ENCODE results near the gene NEGR1. TPM values are rescaled to one million over a fixed set of nuclear protein-coding genes. Genes with fewer than 3 reads are reported as not detected.

Gene NEGR1
- total RNA-seq, 1 experiment from 2014 or later: 0.05 TPM

DNA sequence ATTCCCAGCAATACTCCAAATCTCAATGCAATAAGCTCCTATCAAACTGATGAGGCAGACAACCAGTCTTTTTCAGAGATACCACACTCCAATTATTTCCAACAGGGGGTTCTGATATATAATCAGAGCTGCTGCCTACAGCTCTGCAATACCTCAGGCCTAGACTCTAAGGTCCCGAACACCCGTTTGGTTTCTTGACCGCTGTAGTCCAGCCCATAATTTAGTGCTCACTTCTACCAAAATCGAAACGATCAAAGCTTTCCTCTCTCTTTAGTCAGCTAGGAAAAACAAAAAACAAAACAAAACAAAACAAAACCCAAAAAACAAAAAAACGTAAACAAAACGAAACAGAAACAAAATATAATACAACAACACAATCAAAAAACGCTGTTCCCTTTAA lies 453.0 kb downstream of the NEGR1 start:
- Histone ChIP-seq H3K9me2 (ENCODE audit: insufficient read depth) (no peaks in the 10 kb centered on the region), H2AFZ (ENCODE audit: low read depth, low read length, poor library complexity, severe bottlenecking) (no peak overlapping the region), H3K4me1 (ENCODE audit: control insufficient read depth in 1 of 2, insufficient read depth in 2 of 2, low read length in 2 of 2) (no peaks in the 10 kb centered on the region), H3K36me3 (ENCODE audit: control insufficient read depth in 1 of 2, insufficient read depth in 2 of 2, low read length in 2 of 2) (no peaks in the 10 kb centered on the region), H3K9ac (ENCODE audit: low read length) (no peak overlapping the region), H4K20me1 (ENCODE audit: insufficient read depth) (no peaks in the 10 kb centered on the region; the same call in 1 of the 2 replicates), H3K9me3 (ENCODE audit: control insufficient read depth in 1 of 2, insufficient read depth in 1 of 2, low read depth in 1 of 2, low read length in 2 of 2) (peaks cover 3 to 20% of the 10 kb centered on the region in 2 experiments; a peak in 3 of 4 replicates), H3K4me2 (ENCODE audit: low read length) (no peak overlapping the region), H3K27me3 (ENCODE audit: insufficient read depth, low read length) (no peaks in the 10 kb centered on the region), H3K27ac (ENCODE audit: low read depth, low read length) (no peak overlapping the region), H3K79me2 (ENCODE audit: insufficient read depth, low read length) (no peaks in the 10 kb centered on the region), H3K4me3 (replicated peaks in 1 of 2; ENCODE audit: low read depth in 1 of 2, low read length in 2 of 2) (no peak overlapping the region)
- BruUV-seq (replicated peaks): no TSS peak
- TF ChIP-seq SIN3A (IDR thresholded peaks at IDR 0.05; ENCODE audit: low read depth) (no peak), EGR1 (IDR thresholded peaks at IDR 0.05; ENCODE audit: low read depth) (no peak), ZFX (IDR thresholded peaks at IDR 0.05) (no peak), MAX (IDR thresholded peaks at IDR 0.05) (no peak), POLR2A (IDR thresholded peaks at IDR 0.05; ENCODE audit: borderline replicate concordance, extremely low read depth, insufficient read depth, insufficient read length) (no peak), SRF (IDR thresholded peaks at IDR 0.05; ENCODE audit: low read depth) (no peak), ZNF274 (IDR thresholded peaks at IDR 0.05; ENCODE audit: low read depth, low read length) (no peak), TCF7L2 (IDR thresholded peaks at IDR 0.05; ENCODE audit: borderline replicate concordance, extremely low read depth, insufficient read depth, insufficient read length) (no peak), POLR2AphosphoS5 (IDR thresholded peaks at IDR 0.05; ENCODE audit: low read depth, low read length) (no peak), RAD21 (IDR thresholded peaks at IDR 0.05; ENCODE audit: low read depth) (no peak), SP1 (IDR thresholded peaks at IDR 0.05; ENCODE audit: low read depth) (no peak), CEBPB (IDR thresholded peaks at IDR 0.05; ENCODE audit: low read depth) (no peak), JUND (IDR thresholded peaks at IDR 0.05) (no peak)
- TF ChIP-seq, protein P1, sequence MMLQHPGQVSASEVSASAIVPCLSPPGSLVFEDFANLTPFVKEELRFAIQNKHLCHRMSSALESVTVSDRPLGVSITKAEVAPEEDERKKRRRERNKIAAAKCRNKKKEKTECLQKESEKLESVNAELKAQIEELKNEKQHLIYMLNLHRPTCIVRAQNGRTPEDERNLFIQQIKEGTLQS (IDR thresholded peaks at IDR 0.05): no peak
- TF ChIP-seq, protein P2, sequence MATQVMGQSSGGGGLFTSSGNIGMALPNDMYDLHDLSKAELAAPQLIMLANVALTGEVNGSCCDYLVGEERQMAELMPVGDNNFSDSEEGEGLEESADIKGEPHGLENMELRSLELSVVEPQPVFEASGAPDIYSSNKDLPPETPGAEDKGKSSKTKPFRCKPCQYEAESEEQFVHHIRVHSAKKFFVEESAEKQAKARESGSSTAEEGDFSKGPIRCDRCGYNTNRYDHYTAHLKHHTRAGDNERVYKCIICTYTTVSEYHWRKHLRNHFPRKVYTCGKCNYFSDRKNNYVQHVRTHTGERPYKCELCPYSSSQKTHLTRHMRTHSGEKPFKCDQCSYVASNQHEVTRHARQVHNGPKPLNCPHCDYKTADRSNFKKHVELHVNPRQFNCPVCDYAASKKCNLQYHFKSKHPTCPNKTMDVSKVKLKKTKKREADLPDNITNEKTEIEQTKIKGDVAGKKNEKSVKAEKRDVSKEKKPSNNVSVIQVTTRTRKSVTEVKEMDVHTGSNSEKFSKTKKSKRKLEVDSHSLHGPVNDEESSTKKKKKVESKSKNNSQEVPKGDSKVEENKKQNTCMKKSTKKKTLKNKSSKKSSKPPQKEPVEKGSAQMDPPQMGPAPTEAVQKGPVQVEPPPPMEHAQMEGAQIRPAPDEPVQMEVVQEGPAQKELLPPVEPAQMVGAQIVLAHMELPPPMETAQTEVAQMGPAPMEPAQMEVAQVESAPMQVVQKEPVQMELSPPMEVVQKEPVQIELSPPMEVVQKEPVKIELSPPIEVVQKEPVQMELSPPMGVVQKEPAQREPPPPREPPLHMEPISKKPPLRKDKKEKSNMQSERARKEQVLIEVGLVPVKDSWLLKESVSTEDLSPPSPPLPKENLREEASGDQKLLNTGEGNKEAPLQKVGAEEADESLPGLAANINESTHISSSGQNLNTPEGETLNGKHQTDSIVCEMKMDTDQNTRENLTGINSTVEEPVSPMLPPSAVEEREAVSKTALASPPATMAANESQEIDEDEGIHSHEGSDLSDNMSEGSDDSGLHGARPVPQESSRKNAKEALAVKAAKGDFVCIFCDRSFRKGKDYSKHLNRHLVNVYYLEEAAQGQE (IDR thresholded peaks at IDR 0.05; ENCODE audit: low read depth): no peak
- TF ChIP-seq, protein P3, sequence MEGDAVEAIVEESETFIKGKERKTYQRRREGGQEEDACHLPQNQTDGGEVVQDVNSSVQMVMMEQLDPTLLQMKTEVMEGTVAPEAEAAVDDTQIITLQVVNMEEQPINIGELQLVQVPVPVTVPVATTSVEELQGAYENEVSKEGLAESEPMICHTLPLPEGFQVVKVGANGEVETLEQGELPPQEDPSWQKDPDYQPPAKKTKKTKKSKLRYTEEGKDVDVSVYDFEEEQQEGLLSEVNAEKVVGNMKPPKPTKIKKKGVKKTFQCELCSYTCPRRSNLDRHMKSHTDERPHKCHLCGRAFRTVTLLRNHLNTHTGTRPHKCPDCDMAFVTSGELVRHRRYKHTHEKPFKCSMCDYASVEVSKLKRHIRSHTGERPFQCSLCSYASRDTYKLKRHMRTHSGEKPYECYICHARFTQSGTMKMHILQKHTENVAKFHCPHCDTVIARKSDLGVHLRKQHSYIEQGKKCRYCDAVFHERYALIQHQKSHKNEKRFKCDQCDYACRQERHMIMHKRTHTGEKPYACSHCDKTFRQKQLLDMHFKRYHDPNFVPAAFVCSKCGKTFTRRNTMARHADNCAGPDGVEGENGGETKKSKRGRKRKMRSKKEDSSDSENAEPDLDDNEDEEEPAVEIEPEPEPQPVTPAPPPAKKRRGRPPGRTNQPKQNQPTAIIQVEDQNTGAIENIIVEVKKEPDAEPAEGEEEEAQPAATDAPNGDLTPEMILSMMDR (IDR thresholded peaks at IDR 0.05 in 2 of 3, conservative IDR thresholded peaks at IDR 0.05 in 1 of 3; ENCODE audit: borderline replicate concordance in 1 of 3, insufficient read depth in 1 of 3, low read depth in 2 of 3, low read length in 2 of 3): no peak
- POLR2A ChIA-PET: no interaction called here
- intact Hi-C loops (cut with micrococcal nuclease): no loop called here
- DNase-seq (ENCODE audit: low read depth, low spot score): no peak
- no peak for ATAC-seq
- CTCF ChIA-PET: no interaction called here
- RAD21 ChIA-PET (ENCODE audit: low non-redundant PET in 1 of 2, low total read pairs in 2 of 2, uncharacterized antibody in 2 of 2, unreplicated experiment in 2 of 2): no interaction called here
